ENCODE results near the gene RASL11B. TPM values are rescaled to one million over a fixed set of nuclear protein-coding genes. Genes with fewer than 3 reads are reported as not detected.

RASL11B gene
- total and polyA plus RNA-seq, 2 donors (not counting 1 experiment from before 2014, with no cell fraction given), result 0.36 to 1.2 TPM

DNA sequence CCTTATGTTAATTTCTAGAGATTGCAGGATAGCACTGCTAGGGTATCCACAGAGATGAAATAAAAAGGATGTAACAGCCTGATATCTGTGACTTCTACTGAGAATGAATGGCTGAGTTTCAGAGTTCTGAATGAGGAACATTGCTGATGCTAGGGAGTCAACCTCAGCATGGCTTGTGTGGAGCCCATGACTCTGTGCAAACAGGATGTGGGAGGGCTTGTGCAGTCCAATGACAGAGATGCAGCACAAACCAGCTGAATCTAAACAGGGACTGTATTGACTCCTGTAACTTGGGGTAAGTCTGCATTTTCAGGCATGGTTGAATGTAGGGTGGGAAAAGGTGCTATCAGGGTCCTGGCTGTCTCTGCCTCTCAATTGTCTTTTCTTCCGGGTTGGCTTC is 5.3 kb upstream of the RASL11B start:
- Histone ChIP-seq H3K9me3 (ENCODE audit: control extremely low read depth in 1 of 3, control insufficient read depth in 2 of 3, insufficient read depth in 1 of 3, low read length in 2 of 3) (peaks cover 0 to 13% (median 6%) of the 10 kb centered on the region in 3 donors), H3K4me3 (ENCODE audit: control extremely low read depth in 1 of 5, extremely low read depth in 1 of 5, insufficient read depth in 1 of 5, low read depth in 2 of 5, low read length in 4 of 5) (no peak overlapping the region), H3K4me1 (ENCODE audit: control insufficient read depth in 2 of 2, insufficient read depth in 2 of 2, low read length in 2 of 2) (peaks cover 5 to 6% of the 10 kb centered on the region in 2 donors), H3K9ac (ENCODE audit: low read length) (no peak overlapping the region), H4K20me1 (ENCODE audit: control insufficient read depth, insufficient read depth, low read length, poor library complexity, severe bottlenecking) (no peaks in the 10 kb centered on the region), H3K36me3 (replicated peaks in 1 of 2; ENCODE audit: control extremely low read depth in 1 of 2, control insufficient read depth in 1 of 2, extremely low read depth in 1 of 2, insufficient read depth in 2 of 2, low read length in 1 of 2) (no peaks in the 10 kb centered on the region), H3K27me3 (replicated peaks in 1 of 4; ENCODE audit: control extremely low read depth in 1 of 4, control insufficient read depth in 3 of 4, insufficient read depth in 4 of 4, low read length in 3 of 4) (peaks cover 0 to 24% (median 13%) of the 10 kb centered on the region in 4 experiments), H2AFZ (ENCODE audit: insufficient read depth, low read depth, low read length, poor library complexity, severe bottlenecking) (no peak overlapping the region), H3K27ac (ENCODE audit: low read length in 2 of 2) (no peak overlapping the region), H3K4me2 (replicated peaks; ENCODE audit: low read depth, low read length, poor library complexity, severe bottlenecking) (no peak overlapping the region), H3K79me2 (ENCODE audit: control insufficient read depth, insufficient read depth, low read length) (no peaks in the 10 kb centered on the region)
- H3K9me3 Mint-ChIP-seq (ENCODE audit: insufficient read depth), result no peaks in the 10 kb centered on the region
- WGBS (ENCODE audit: insufficient coverage), result 100% methylated on average over 1 of the region's 1 CpG
- TF ChIP-seq, protein P1, sequence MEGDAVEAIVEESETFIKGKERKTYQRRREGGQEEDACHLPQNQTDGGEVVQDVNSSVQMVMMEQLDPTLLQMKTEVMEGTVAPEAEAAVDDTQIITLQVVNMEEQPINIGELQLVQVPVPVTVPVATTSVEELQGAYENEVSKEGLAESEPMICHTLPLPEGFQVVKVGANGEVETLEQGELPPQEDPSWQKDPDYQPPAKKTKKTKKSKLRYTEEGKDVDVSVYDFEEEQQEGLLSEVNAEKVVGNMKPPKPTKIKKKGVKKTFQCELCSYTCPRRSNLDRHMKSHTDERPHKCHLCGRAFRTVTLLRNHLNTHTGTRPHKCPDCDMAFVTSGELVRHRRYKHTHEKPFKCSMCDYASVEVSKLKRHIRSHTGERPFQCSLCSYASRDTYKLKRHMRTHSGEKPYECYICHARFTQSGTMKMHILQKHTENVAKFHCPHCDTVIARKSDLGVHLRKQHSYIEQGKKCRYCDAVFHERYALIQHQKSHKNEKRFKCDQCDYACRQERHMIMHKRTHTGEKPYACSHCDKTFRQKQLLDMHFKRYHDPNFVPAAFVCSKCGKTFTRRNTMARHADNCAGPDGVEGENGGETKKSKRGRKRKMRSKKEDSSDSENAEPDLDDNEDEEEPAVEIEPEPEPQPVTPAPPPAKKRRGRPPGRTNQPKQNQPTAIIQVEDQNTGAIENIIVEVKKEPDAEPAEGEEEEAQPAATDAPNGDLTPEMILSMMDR (IDR thresholded peaks at IDR 0.05), result no peak
- TF ChIP-seq EZH2 (IDR thresholded peaks at IDR 0.05; ENCODE audit: borderline replicate concordance, insufficient read depth, low read depth, low read length, poor library complexity, severe bottlenecking), result no peak
- no peak for DNase-seq
- no peak overlapping the region for H3K27ac Mint-ChIP-seq
- no peak for ATAC-seq (ENCODE audit: low read depth)
- POLR2A ChIA-PET, result no interaction called here
- CTCF ChIA-PET, result no interaction called here
- H3K27me3 Mint-ChIP-seq, result peaks cover 45% of the 10 kb centered on the region
- intact Hi-C loops (cut with micrococcal nuclease), result no loop called here
- peaks cover 10% of the 10 kb centered on the region for H3K4me1 Mint-ChIP-seq
- no peak overlapping the region for H3K4me3 Mint-ChIP-seq

DNA sequence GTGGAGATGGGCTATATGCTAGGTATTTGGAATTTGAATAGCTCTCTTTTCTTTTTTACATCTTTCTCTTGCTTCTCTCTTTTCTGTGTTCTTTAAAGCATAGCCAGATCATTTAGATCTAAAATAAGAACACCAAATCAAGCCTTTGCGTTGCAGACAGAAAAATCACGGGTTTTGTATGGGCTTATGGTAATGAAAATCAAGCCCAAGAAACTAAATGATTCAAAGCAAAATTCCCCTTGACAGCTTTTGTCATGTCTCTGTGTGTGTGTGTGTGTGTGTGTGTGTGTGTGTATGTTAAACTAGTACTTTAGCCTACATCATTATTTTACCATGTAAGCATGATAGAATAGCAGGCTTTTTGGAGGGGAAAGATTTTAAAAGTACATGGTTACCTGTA is 1.8 kb upstream of the RASL11B start:
- ATAC-seq (ENCODE audit: low read depth), result no peak
- H3K9me3 Mint-ChIP-seq (ENCODE audit: insufficient read depth), result no peaks in the 10 kb centered on the region
- intact Hi-C loops (cut with micrococcal nuclease), result no loop called here
- Histone ChIP-seq H3K9me3 (ENCODE audit: control extremely low read depth in 1 of 3, control insufficient read depth in 2 of 3, insufficient read depth in 1 of 3, low read length in 2 of 3) (peaks cover 0 to 14% (median 6%) of the 10 kb centered on the region in 3 donors), H3K27me3 (replicated peaks in 1 of 4; ENCODE audit: control extremely low read depth in 1 of 4, control insufficient read depth in 3 of 4, insufficient read depth in 4 of 4, low read length in 3 of 4) (peaks cover 0 to 37% (median 17%) of the 10 kb centered on the region in 4 experiments), H3K27ac (ENCODE audit: low read length in 2 of 2) (no peak overlapping the region), H4K20me1 (ENCODE audit: control insufficient read depth, insufficient read depth, low read length, poor library complexity, severe bottlenecking) (no peaks in the 10 kb centered on the region), H3K4me1 (ENCODE audit: control insufficient read depth in 2 of 2, insufficient read depth in 2 of 2, low read length in 2 of 2) (peaks cover 11 to 14% of the 10 kb centered on the region in 2 donors), H2AFZ (ENCODE audit: insufficient read depth, low read depth, low read length, poor library complexity, severe bottlenecking) (no peak overlapping the region), H3K4me2 (replicated peaks; ENCODE audit: low read depth, low read length, poor library complexity, severe bottlenecking) (no peak overlapping the region), H3K36me3 (replicated peaks in 1 of 2; ENCODE audit: control extremely low read depth in 1 of 2, control insufficient read depth in 1 of 2, extremely low read depth in 1 of 2, insufficient read depth in 2 of 2, low read length in 1 of 2) (no peaks in the 10 kb centered on the region), H3K9ac (ENCODE audit: low read length) (no peak overlapping the region), H3K79me2 (ENCODE audit: control insufficient read depth, insufficient read depth, low read length) (no peaks in the 10 kb centered on the region), H3K4me3 (ENCODE audit: control extremely low read depth in 1 of 5, extremely low read depth in 1 of 5, insufficient read depth in 1 of 5, low read depth in 2 of 5, low read length in 4 of 5) (no peak overlapping the region)
- no peak for DNase-seq
- ChIA-PET CTCF (no interaction called here), POLR2A (no interaction called here)
- no peak for TF ChIP-seq EZH2 (IDR thresholded peaks at IDR 0.05; ENCODE audit: borderline replicate concordance, insufficient read depth, low read depth, low read length, poor library complexity, severe bottlenecking)
- TF ChIP-seq, protein P1 (IDR thresholded peaks at IDR 0.05), result no peak
- peaks cover 45% of the 10 kb centered on the region for H3K27me3 Mint-ChIP-seq
- H3K4me3 Mint-ChIP-seq, result peak overlapping the region; percentile 4
- WGBS (ENCODE audit: insufficient coverage), result no CpG with 5 or more reads among the region's 2 CpGs
- no peak overlapping the region for H3K27ac Mint-ChIP-seq
- peaks cover 14% of the 10 kb centered on the region for H3K4me1 Mint-ChIP-seq
